Measurements from ENCODE around the gene CPSF3.

CPSF3 gene

DNA sequence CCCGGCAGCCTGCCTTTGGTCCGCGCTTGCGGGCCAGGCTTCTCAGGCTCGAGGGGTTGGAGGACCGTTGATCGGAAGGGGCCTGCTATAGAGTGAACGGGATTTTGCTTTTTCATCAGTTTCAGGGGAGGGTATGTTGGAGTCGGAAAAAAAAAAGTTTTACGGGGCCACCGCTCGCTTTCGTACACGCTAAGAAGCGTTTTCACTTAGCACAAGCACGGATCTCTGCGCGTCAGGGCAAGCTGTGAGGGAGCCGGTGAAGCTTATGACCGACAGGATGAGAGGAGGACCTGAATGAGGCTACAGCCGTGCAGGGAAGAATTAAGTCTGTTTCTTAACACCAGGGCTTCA is 443 bp downstream of the CPSF3 start:
- TF ChIP-seq, protein P1, sequence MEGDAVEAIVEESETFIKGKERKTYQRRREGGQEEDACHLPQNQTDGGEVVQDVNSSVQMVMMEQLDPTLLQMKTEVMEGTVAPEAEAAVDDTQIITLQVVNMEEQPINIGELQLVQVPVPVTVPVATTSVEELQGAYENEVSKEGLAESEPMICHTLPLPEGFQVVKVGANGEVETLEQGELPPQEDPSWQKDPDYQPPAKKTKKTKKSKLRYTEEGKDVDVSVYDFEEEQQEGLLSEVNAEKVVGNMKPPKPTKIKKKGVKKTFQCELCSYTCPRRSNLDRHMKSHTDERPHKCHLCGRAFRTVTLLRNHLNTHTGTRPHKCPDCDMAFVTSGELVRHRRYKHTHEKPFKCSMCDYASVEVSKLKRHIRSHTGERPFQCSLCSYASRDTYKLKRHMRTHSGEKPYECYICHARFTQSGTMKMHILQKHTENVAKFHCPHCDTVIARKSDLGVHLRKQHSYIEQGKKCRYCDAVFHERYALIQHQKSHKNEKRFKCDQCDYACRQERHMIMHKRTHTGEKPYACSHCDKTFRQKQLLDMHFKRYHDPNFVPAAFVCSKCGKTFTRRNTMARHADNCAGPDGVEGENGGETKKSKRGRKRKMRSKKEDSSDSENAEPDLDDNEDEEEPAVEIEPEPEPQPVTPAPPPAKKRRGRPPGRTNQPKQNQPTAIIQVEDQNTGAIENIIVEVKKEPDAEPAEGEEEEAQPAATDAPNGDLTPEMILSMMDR (IDR thresholded peaks at IDR 0.05; ENCODE audit: low read depth, low read length): no peak
- no peak for DNase-seq (ENCODE audit: extremely low read depth, low read depth)

DNA sequence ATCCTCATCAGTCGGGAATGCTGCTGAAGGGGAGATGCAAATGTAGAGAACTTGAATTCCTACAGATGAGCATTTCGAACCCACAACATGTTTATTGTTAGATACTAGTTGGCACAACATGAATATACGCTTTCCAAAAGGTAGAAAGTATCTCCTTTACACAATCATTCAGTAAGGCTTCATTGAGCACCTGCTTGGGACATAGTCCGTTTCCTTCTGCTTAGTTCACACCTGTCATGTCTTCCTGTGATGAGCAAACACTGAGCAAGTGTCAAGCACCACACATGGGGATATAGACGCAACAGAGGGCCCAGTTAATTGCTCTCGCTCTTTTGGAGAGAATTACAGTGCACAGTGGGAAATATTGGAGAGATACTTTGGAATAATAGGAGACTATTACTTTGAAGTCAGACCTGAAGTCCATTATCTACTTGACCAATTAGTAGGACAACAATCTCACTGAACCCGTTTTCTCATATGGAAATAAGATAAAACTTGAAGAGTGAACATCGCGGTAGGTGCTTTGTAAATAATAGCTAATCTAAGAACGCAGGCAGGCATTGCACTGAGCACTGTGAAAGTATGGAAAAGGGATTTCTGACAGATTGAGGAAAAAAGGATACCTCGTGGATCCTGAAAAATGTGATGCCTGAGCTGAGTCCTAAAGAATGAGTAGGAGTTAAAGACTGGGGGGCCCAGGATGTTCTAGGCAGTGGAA is 1.2 kb downstream of the CPSF3 start:
- no peak for DNase-seq (ENCODE audit: extremely low read depth, low read depth)
- TF ChIP-seq, protein P1 (IDR thresholded peaks at IDR 0.05; ENCODE audit: low read depth, low read length): no peak

DNA sequence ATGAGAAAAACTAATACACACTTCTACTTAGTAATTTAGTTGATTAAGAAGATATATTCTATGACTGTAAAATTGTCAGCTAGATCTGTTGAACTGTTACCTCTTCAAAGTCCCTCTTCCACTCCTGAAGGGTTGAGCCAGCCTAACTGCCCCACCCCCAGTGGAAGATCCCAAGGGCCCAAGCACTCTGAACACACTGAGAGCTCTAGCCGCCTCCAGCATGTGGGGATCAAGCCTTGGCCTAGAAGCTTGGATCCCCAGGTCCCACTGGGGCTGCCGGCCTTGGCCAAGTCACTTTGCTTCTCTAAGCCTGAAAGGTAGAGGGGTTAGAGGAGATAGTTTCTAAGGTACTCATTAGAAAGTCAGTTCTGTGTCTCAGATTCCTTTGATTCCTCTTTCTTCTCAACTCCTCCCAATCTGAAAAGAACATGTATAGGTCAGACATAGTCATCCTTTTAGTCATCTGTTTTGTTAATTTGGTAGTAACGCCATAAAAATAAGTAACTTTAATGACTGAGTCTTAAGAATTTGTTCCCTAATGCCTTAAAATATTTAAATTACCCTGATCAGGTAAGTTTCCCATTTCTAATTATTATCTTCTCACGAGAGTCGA is 5.6 kb downstream of the CPSF3 start:
- TF ChIP-seq, protein P1 (IDR thresholded peaks at IDR 0.05; ENCODE audit: low read depth, low read length): no peak
- no peak for DNase-seq (ENCODE audit: extremely low read depth, low read depth)

DNA sequence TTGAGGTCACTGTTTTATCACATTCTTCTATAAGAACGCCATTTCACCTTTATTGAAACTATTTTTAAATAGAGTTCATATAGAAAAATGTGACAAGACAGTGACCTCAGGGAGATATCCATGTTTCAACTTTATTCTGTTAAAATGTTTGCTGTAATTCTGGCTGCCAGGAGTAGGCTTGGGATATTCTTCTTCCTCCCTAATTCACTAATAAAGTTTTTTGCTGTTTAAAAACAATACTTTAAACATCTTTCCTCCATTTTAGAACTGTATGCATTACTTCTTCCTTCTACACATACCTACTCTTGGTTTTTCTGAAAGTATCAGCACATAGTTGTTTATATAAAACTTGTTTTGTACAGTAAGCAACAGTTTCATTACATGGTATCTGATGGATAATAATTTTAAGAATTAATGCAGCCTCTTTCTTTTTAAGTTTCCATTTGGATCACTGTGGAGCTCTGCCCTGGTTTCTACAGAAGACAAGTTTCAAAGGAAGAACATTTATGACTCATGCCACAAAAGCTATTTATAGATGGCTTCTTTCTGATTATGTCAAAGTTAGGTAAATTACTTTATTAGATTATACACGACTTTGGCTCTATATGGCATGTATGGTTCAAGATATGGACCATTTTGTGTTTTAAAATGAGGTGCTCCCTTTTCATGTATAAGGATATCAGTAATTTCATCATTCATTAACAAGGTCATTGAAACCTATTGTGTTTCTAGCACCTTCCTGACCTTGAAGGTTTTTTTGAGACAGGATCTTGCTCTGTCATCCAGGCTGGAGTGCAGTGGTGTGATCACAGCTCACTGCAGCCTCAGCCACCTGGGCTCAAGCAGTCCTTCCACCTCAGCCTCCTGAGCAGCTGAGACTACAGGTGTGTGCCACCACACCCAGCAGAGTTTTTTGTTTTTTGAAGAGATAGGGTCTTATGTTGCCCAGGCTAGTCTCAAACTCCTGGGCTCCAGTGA is 7.2 kb downstream of the CPSF3 start:
- DNase-seq (ENCODE audit: extremely low read depth, low read depth): no peak

DNA sequence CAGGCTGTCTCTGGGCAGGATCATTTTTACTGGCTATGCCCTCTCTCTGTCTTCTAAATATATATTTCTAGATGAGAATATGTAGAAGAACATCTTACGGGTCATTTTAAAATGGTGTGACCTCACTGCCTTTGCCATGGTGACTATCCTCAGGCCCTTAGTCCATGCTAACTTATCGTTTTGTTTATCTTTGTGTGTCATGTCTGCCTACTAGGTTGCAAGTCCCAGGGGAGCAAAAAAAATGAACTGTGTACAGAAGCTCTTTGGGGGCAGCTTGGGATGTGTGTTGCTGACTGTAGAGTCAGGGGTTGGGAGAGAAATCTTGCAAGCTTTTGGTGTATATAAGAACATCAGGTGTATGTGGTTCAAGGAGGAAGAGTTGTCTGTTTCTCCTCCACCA is 11.0 kb downstream of the CPSF3 start:
- DNase-seq (ENCODE audit: extremely low read depth, low read depth): no peak
- TF ChIP-seq, protein P1 (IDR thresholded peaks at IDR 0.05; ENCODE audit: low read depth, low read length): no peak

More for the DNA sequence above, 7.2 kb downstream of the CPSF3 start:
- TF ChIP-seq, protein P1 (IDR thresholded peaks at IDR 0.05; ENCODE audit: low read depth, low read length): no peak

DNA sequence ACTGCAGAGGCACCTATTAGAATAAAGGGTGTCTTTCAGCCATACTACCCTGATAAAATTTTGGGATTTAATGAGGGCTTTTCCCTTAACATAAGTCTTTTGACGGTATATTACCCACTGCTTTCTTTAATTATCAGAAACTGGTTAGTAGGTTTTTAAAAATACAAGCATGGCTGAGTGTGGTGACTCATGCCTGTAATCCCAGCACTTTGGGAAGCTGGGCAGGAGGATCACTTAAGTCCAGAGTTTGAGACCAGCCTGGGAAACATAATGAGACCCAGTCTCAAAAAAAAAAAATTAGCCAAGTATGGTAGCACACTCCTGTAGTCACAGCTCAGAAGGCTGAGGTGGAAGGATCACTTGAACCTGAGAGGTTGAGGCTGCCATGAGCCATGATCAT is 16.1 kb downstream of the CPSF3 start:
- no peak for DNase-seq (ENCODE audit: extremely low read depth, low read depth)
- TF ChIP-seq, protein P1 (IDR thresholded peaks at IDR 0.05; ENCODE audit: low read depth, low read length): no peak
